GF-D8 (cell line): Measurements from ENCODE around the gene ARHGAP9.
A peak's percentile ranks its signal among the peaks of the same experiment; 100 is the strongest.
"Not testable (repeated sequence)": the region's sequence is repeated elsewhere in the genome, so short reads cannot be mapped to it uniquely, and the experiment has no call there.

Experiments used
- DNase-seq: peaks from one replicate; lab custom pipeline; 2025; lab: John Stamatoyannopoulos, UW

ARHGAP9 gene

GRCh38 chr12:57479376-57480115, at the start of gene ARHGAP9:
Gene ARHGAP9 (minus strand): TSS chr12:57479866. CDS start chr12:57479406, 460 bp downstream.
- DNase-seq, result no peak

DNA sequence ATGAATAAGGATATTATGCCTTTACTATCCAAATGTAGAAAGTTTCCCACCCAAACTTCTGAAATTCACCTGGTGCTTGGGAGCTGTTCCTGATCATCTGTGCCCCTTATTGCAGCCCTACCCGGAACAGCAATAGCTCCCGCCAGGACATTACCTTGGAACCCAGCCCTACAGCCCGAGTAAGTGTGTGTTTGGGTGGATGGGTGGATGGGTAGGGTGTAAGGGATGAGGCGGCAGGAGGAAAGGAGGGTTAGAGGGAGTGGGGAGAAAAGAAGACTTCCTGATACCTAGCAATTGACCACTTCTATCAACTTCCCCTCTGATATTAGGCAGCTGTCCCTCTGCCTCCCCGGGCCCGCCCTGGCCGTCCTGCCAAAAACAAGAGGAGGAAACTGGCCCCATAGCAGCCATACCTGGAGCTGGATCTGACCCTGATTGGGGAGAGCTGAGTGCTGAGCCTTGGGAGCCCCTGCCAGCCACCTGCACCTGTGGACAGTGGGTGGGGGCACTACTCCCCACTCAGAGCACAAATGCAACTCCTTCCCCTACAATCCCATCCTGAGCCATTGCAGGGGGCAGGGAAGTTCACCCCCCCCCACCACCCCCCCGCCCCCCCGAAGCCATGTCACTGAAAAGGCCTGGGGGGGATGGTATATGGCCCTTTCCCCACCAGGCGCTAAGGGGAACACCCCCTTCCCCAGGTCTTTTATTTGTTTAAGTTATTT, 49.3 kb upstream of the ARHGAP9 start:
- no peak for DNase-seq

GRCh38 chr12:57528176-57528575, 48.5 kb upstream of the ARHGAP9 start:
- DNase-seq, result no peak

- DNase-seq, result no peak
These were observed 47.5 kb upstream of the ARHGAP9 start for GRCh38 chr12:57527184-57527583.

GRCh38 chr12:57526477-57527126, 46.9 kb upstream of the ARHGAP9 start:
- no peak for DNase-seq

GRCh38 chr12:57525615-57526383, 46.1 kb upstream of the ARHGAP9 start:
- no peak for DNase-seq

GRCh38 chr12:57524814-57525614, 45.3 kb upstream of the ARHGAP9 start:
- no peak for DNase-seq

GRCh38 chr12:57523706-57524614, 44.3 kb upstream of the ARHGAP9 start:
- no peak for DNase-seq

- DNase-seq, result peak; percentile 67
These were observed 43.4 kb upstream of the ARHGAP9 start for GRCh38 chr12:57522887-57523705.

DNA sequence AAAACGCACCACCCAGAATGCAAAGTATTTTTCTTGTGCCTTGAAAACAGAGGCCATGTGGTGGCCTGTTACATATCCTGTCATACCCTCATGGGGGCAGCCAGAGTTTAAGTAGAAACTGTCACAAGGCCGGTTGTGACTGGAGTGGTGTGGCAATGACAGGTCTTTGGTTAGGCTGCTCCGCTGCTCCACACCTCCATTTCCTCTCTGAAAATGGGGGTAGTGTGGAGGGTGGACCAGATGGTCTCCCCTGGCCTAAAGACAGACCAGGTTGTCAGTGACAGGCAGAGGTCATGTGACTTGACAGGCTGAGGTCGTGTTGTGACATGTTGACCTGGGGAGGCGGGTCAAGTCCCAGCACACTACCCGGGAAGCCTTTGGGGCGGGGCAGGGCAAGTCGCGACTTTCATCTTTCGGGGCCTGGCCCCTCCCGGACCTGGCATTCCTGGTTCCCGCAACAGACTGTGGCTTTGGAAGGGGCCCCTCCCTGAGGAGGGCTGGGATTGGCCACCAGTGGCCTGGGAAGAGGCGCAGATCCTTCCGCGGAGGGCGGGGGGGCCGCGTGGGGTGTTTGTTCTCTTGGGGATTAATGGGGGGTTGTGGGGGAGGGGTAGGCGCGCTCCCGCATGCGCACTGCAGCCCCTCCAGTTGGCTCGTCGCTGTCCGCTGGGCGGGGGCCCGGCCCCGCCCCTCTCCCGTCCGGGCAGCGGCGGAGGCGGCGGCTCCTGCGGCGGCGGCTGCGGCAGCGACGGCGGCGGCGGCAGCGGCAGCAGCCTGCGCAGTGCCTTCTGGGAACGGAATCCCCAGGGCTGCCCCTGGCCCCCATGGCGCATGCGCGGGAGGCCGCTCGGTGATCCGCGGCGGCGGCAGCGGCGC, 42.6 kb upstream of the ARHGAP9 start, which contains the start of gene MBD6:
TSS of gene MBD6 (plus strand) at position 814 of the 876 bp plus-strand sequence. CDS start 1,480 bp downstream, outside the sequence.
- DNase-seq, result peak; percentile 84

DNA sequence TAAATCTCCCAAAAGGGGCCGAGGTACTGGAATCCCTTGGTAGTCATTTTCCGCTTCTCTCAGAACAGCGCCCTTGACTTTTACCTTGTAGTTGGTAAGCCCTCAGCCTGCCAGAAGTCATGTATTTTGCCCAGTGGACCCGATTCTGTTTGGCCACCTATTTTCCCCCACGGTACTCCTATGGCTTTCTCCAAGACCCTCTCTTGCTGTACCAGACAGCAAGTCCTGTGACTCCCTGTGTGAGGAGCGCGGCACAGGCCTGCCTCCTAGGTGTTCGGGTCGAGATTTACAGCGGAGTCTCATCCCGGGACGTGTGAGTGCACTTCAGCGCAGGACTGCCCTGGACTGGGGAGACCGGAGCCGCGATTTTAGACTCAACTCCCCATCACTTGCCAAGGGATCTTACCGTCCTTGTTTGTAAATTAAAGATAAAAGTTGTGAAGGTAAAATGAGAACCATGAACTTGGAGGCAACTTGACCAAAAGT, 41.9 kb upstream of the ARHGAP9 start:
- DNase-seq, result peak; percentile 33

- DNase-seq, result peak; percentile 97
These were observed 40.6 kb upstream of the ARHGAP9 start, which contains the start of gene DDIT3 for GRCh38 chr12:57520053-57520818. Gene DDIT3 (minus strand): TSS chr12:57520514. CDS start chr12:57517406, 3,108 bp downstream.

- DNase-seq, result no peak
These were observed 40.1 kb upstream of the ARHGAP9 start for GRCh38 chr12:57519796-57520052.

DNA sequence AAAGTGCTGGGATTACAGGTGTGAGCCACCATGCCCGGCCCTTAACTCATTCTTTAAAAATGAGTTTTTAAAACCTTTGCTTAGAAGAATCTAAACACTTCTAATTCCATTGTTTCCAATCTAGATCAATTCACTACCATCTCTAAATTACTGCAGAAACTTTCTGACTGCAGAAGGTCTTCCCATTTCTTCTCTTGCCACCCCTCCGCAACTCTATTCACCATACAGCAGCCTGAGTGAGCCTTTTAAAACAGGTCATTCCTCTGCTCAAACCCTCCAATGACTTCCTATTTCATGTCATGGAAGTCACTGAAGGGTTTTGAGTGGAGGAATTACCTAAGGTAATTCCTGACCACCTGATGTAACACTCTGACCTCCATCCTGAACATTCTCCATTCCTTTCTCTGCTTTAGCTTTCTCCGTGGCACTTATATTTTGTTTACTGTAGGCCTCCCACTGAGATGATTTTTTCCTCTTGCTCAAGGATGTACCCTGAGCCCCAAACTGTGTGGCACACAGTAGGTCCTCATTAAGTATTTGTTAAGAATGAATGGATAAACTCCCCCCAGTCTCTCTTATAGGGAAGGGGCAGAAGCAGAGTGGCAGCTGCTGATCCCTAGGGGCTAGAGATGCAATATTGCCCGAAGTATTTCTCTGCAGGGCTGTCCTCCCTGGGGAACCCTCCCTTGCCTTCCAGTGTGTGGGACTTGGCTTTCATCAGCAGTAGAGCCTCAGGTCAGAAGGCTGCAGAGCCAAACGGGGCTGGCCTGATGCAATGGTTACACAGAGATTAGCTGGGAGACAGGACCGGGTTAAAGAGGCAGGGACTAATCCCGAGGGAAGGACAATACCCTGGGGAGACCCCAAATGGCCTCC, 39.5 kb upstream of the ARHGAP9 start:
- DNase-seq, result peak; percentile 25

- no peak for DNase-seq
These were observed 38.7 kb upstream of the ARHGAP9 start for GRCh38 chr12:57518176-57518919.

- not testable (repeated sequence) for DNase-seq
These were observed 38.1 kb upstream of the ARHGAP9 start for GRCh38 chr12:57517718-57518117.
